ENCODE results near the gene CHRNE.

- no peak for TF ChIP-seq EZH2phosphoT487 (IDR thresholded peaks at IDR 0.05; ENCODE audit: borderline replicate concordance)
- TF ChIP-seq CTCF (conservative IDR thresholded peaks at IDR 0.05; ENCODE audit: low read length), result no peak
Observed at GRCh38 chr17:4863321-4863720, 39.6 kb downstream of the CHRNE start.
